ENCODE measurements around the gene KANK3.
"Not testable (repeated sequence)": the region's sequence is repeated elsewhere in the genome, so short reads cannot be mapped to it uniquely, and the experiment has no call there.

KANK3 gene

GRCh38 chr19:8316351-8317125 lies 26.5 kb downstream of the KANK3 start:
- no peak for DNase-seq (ENCODE audit: low spot score)

DNA sequence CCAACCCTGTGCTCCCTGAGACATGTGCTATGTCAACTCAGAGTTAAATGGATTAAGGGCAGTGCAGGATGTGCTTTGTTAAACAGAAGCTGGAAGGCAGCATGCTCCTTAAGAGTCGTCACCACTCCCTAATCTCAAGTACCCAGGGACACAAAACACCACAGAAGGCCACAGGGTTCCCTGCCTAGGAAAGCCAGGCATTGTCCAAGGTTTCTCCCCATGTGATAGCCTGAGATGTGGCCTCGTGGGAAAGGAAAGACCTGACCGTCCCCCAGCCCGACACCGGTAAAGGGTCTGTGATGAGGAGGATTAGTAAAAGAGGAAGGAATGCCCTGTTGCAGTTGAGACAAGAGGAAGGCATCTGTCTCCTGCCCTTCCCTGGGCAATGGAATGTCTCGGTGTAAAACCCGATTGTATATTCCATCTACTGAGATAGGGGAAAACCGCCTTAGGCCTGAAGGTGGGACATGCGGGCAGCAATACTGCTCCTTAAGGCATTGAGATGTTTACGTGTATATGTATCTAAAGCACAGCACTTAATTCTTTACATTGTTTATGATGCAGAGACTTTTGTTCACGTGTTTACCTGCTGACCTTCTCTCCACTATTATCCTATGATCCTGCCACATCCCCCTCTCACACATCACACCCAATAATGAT lies 28.0 kb downstream of the KANK3 start:
- not testable (repeated sequence) for DNase-seq (ENCODE audit: low spot score)

DNA sequence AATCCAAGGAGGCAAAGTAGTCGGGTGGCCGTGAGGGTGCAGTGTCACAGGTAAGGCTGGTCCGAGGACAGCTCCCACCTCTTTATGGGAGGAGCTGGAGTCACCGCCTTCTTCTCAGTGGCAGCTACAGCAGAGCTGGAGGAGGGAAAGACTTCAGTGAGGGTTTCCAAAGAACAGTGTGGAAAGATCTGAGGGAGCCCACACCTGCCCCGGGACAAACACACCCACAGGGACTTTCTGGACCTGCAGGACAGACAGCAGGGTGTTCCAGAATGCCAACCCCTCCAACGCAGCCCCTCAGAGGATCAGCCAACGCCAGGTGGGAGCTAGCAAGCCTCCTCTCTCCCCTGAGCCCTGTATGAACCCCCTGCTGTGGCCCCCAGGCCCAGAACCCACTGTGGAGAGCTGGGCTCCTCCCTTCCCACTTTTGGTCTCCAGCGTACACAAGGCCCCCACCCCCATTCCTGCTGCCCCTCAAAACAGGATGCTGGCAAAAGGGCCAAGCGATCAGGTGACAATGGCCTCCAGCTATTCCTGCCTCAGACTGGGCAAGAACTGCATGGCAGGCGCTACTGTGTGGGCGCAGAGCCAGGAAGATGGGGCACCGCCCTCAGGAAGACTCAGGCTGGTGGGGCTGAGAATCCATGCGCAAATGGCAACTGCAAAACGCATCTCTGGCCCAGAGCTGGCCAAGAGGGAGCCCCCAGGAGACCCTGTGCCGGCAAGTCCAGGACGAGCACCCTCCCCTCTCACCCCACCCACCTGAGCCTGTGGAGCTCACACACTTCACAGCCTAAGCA lies 31.4 kb downstream of the KANK3 start:
- no peak for DNase-seq (ENCODE audit: low spot score)

GRCh38 chr19:8310342-8311055 lies 32.6 kb downstream of the KANK3 start:
- no peak for DNase-seq (ENCODE audit: low spot score)

DNA sequence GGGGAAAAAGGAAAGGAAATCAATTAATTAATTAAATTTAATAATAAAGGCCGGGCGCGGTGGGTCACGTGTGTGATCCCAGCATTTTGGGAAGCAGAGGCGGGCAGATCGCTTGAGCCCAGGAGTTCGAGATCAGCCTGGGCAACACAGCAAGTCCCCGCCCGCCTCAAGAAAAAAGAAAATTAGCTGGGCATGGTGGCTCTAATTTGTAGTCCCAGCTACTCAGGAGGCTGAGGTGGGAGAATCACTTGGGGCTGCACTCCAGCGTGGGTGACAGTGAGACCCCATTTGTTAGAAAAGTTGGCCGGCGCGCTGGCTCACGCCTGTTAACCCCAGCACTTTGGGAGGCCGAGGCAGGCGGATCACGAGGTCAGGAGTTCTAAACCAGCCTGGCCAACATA lies 34.2 kb downstream of the KANK3 start:
- no peak for DNase-seq (ENCODE audit: low spot score)

- peak; percentile 95 for DNase-seq (ENCODE audit: low spot score)
Measured at GRCh38 chr19:8307965-8308866, 34.8 kb downstream of the KANK3 start, which contains the start of gene CD320. CD320 (minus strand) TSS chr19:8308358; CDS start chr19:8308290, 68 bp downstream.

- DNase-seq (ENCODE audit: low spot score) = peak; percentile 34
Measured at GRCh38 chr19:8307400-8307964, 35.6 kb downstream of the KANK3 start.

- no peak for DNase-seq (ENCODE audit: low spot score)
Measured at GRCh38 chr19:8306235-8307054, 36.6 kb downstream of the KANK3 start.

DNA sequence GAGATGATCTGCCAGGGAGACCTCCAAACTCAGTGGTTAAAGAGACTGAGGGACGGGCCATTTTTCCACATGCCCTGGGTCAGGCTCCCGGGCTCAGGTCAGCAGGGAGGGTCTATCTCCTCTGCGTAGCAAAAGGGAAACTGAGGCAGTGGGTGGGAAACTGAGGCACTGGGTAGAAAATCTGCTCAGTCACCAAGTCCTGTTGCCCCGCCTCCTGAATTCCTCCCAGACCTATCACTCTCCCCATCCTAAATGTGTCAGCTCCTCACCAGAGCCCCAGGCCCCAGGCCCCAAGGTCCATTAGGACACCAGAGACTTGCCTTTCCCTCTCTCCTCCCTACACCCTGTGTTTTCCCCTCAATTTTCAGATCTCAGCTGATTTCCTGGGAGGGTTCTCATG lies 37.3 kb downstream of the KANK3 start:
- DNase-seq (ENCODE audit: low spot score) = no peak

GRCh38 chr19:8304841-8305621 lies 38.0 kb downstream of the KANK3 start:
- peak; percentile 49 for DNase-seq (ENCODE audit: low spot score)

- no peak for DNase-seq (ENCODE audit: low spot score)
Measured at GRCh38 chr19:8302734-8303133, 40.3 kb downstream of the KANK3 start.

DNA sequence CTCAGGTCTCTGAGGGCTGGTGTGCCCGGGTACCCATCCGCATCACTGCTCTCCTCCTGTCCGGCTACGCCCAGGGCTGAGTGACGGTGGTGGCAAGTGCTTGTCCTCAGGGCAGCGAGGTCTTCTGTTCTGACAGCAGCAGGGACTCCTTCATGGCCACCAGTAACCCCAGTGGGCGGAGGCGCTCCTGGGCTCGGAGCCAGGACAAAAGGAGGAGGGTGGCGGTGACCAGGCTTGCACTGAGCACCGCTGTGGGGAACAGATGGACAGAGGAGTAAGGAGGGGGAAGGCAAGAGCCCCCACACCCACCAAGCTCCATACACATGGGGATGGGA lies 40.7 kb downstream of the KANK3 start:
- no peak for DNase-seq (ENCODE audit: low spot score)

- not testable (repeated sequence) for DNase-seq (ENCODE audit: low spot score)
Measured at GRCh38 chr19:8291337-8291736, 51.7 kb downstream of the KANK3 start.

- not testable (repeated sequence) for DNase-seq (ENCODE audit: low spot score)
Measured at GRCh38 chr19:8276508-8276907, 66.6 kb downstream of the KANK3 start.

Measured in NAMALWA (cell line).